Testis (tissue), 3 donors: ENCODE data around the gene ETHE1. TPM values are rescaled to one million over a fixed set of nuclear protein-coding genes. Genes with fewer than 3 reads are reported as not detected.

ENCODE experiments used
- DNase-seq: peaks from one replicate; pipeline ENCODE4 v3.0.0-alpha.2; 2019
- H3K27ac ChIP-seq, 2 donors: fragments of 200-600 bp; sonication (generic); one replicate each; pipeline ENCODE4 v1.5.1; 2019
- H3K27me3 ChIP-seq: fragments of 200-600 bp; sonication (generic); one replicate; pipeline ENCODE4 v1.5.1; 2019
- H3K36me3 ChIP-seq: fragments of 200-600 bp; sonication (generic); one replicate; pipeline ENCODE4 v1.5.1; 2017; ENCODE audit warnings: low read depth; ENCODE audit errors: missing control alignments
- H3K4me1 ChIP-seq: fragments of 200-600 bp; sonication (generic); one replicate; pipeline ENCODE4 v1.5.1; 2019
- H3K4me3 ChIP-seq, 2 donors: fragments of 200-600 bp; sonication (generic); one replicate each; pipeline ENCODE4 v1.5.1; 2017 to 2019
- H3K9me3 ChIP-seq: fragments of 200-600 bp; sonication (generic); one replicate; pipeline ENCODE4 v1.5.1; 2017
- POLR2A ChIP-seq: fragments of 450-650 bp; IDR thresholded peaks from one replicate; pipeline ENCODE4 v1.6.1; 2017; ENCODE audit warnings: antibody characterized with exemption, mild to moderate bottlenecking, moderate library complexity
- WGBS, 2 donors: methylation state at CpG; one replicate each; pipeline ENCODE4 v1.1.5; 2018; 5-methylcytosine and 5-hydroxymethylcytosine counted together
- intact Hi-C: fragments of 100-400 bp; cut with DNase I; formaldehyde crosslinking; loops from one replicate; pipeline ENCODE4 v1.15.1; 2023; ENCODE audit warnings: low total_unique reads
- polyA plus RNA-seq: library from polyadenylated mRNA; stranded (reverse); fragments of 350-450 nt; fragmentation: Illumina TruSeq; extraction: RNeasy Lipid Tissue Mini Kit (QIAGEN cat#74804); gene quantifications from one replicate; pipeline ENCODE4 v1.2.3, GENCODE V29; 2014; ENCODE audit warnings: low read depth, low replicate concordance; ENCODE audit not compliant: insufficient read depth
- total RNA-seq, 2 donors: library from RNA; depleted of rRNA; stranded (reverse); fragments of >200 nt; gene quantifications; one replicate each; pipeline ENCODE4 v1.2.3, GENCODE V29; 2016
- TF ChIP-seq, protein P1 (sequence below), 3 experiments: fragments of 450-650 bp in 2 of 3; fragments of 200-600 bp in 1 of 3; sonication (generic) in 1 of 3; IDR thresholded peaks; one replicate each; pipeline ENCODE4 v1.5.1; 2016 to 2019; ENCODE audit warnings: antibody characterized with exemption in 3 of 3, mild to moderate bottlenecking in 2 of 3, moderate library complexity in 1 of 3

Gene ETHE1
- total and polyA plus RNA-seq, 3 donors from 2014 or later, result 11.2 to 13.1 (median 11.5) TPM

DNA sequence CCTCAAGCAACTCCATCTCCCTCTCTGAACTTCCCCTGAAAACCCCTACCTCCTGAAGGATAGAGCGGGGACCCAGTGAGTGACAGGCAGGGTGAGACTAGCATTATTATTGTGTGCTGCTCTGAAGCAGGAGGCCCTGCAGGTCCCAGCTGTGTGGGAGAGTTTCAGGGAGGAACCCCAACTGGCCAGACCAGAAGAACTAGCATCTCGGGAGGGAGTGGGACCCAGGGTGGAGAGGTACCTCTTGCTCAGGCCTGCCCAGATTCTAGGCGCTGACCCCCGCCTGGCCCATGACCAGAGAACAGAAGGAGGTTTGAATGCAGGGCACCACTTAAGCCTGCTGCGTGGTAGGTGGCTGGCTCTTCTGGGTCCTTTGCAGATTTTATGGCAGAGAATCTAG lies 55.9 kb downstream of the ETHE1 start:
- intact Hi-C loops, result no loop called here
- H3K9me3 ChIP-seq, result no peaks in the 10 kb centered on the region
- WGBS, 2 donors, result 85 to 86% methylated on average over 4 to 5 of the region's 5 CpGs

GRCh38 chr19:43470288-43470687 lies 56.7 kb downstream of the ETHE1 start:
- no peak overlapping the region for H3K4me3 ChIP-seq
- no peaks in the 10 kb centered on the region for H3K36me3 ChIP-seq
- H3K9me3 ChIP-seq, result no peaks in the 10 kb centered on the region
- TF ChIP-seq, protein P1, sequence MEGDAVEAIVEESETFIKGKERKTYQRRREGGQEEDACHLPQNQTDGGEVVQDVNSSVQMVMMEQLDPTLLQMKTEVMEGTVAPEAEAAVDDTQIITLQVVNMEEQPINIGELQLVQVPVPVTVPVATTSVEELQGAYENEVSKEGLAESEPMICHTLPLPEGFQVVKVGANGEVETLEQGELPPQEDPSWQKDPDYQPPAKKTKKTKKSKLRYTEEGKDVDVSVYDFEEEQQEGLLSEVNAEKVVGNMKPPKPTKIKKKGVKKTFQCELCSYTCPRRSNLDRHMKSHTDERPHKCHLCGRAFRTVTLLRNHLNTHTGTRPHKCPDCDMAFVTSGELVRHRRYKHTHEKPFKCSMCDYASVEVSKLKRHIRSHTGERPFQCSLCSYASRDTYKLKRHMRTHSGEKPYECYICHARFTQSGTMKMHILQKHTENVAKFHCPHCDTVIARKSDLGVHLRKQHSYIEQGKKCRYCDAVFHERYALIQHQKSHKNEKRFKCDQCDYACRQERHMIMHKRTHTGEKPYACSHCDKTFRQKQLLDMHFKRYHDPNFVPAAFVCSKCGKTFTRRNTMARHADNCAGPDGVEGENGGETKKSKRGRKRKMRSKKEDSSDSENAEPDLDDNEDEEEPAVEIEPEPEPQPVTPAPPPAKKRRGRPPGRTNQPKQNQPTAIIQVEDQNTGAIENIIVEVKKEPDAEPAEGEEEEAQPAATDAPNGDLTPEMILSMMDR (IDR thresholded peaks at IDR 0.05), result no peak
- no peak for TF ChIP-seq POLR2A
- DNase-seq, result no peak
- H3K4me1 ChIP-seq, result no peaks in the 10 kb centered on the region
- intact Hi-C loops, result no loop called here
- WGBS, 2 donors, result 72 to 74% methylated on average over 6 to 10 of the region's 10 CpGs
- no peaks in the 10 kb centered on the region for H3K27me3 ChIP-seq
- no peak overlapping the region for H3K27ac ChIP-seq

More for the DNA sequence above, 55.9 kb downstream of the ETHE1 start:
- no peak for TF ChIP-seq POLR2A
- TF ChIP-seq, protein P1 (IDR thresholded peaks at IDR 0.05), result no peak
- Histone ChIP-seq H3K4me3 (no peak overlapping the region), H3K27ac (no peak overlapping the region), H3K27me3 (no peaks in the 10 kb centered on the region), H3K4me1 (no peaks in the 10 kb centered on the region), H3K36me3 (no peaks in the 10 kb centered on the region)
- no peak for DNase-seq

- WGBS, 2 donors, result 69 to 83% methylated on average over 1 of the region's 1 CpG
- Histone ChIP-seq H3K9me3 (no peaks in the 10 kb centered on the region), H3K4me3 (no peak overlapping the region), H3K4me1 (no peaks in the 10 kb centered on the region), H3K36me3 (no peaks in the 10 kb centered on the region), H3K27me3 (no peaks in the 10 kb centered on the region), H3K27ac (no peak overlapping the region)
- TF ChIP-seq POLR2A, result no peak
- TF ChIP-seq, protein P1 (IDR thresholded peaks at IDR 0.05), result no peak
- intact Hi-C loops, result no loop called here
- no peak for DNase-seq
These were observed 57.9 kb downstream of the ETHE1 start for GRCh38 chr19:43469160-43469480.

- Histone ChIP-seq H3K27me3 (no peaks in the 10 kb centered on the region), H3K4me1 (no peaks in the 10 kb centered on the region), H3K36me3 (no peaks in the 10 kb centered on the region), H3K9me3 (no peaks in the 10 kb centered on the region), H3K27ac (no peak overlapping the region), H3K4me3 (no peak overlapping the region)
- 93 to 94% methylated on average over 4 of the region's 4 CpGs for WGBS, 2 donors
- no peak for DNase-seq
- intact Hi-C loops, result no loop called here
- TF ChIP-seq, protein P1 (IDR thresholded peaks at IDR 0.05), result no peak
- TF ChIP-seq POLR2A, result no peak
These were observed 58.4 kb downstream of the ETHE1 start for GRCh38 chr19:43468354-43469159.

- WGBS, 2 donors, result 90 to 92% methylated on average over 4 of the region's 4 CpGs
- H3K27me3 ChIP-seq, result no peaks in the 10 kb centered on the region
- H3K4me1 ChIP-seq, result peaks cover 2% of the 10 kb centered on the region
- H3K4me3 ChIP-seq, result no peak overlapping the region
- no peaks in the 10 kb centered on the region for H3K9me3 ChIP-seq
- DNase-seq, result no peak
- intact Hi-C loops, result no loop called here
- H3K36me3 ChIP-seq, result no peaks in the 10 kb centered on the region
- H3K27ac ChIP-seq, result no peak overlapping the region
- TF ChIP-seq POLR2A, result no peak
- TF ChIP-seq, protein P1 (IDR thresholded peaks at IDR 0.05), result no peak
These were observed 59.3 kb downstream of the ETHE1 start for GRCh38 chr19:43467730-43468129.
